GM12872 (cell line): ENCODE measurements around the gene CAMK1D.

Experiments used
- TF ChIP-seq, protein P1 (sequence below): IDR thresholded peaks from 3 replicates; pipeline ENCODE4 v1.5.1; 2011; ENCODE audit warnings: low read depth, mild to moderate bottlenecking, low read length, moderate library complexity; ENCODE audit not compliant: insufficient read depth

The CAMK1D gene

DNA sequence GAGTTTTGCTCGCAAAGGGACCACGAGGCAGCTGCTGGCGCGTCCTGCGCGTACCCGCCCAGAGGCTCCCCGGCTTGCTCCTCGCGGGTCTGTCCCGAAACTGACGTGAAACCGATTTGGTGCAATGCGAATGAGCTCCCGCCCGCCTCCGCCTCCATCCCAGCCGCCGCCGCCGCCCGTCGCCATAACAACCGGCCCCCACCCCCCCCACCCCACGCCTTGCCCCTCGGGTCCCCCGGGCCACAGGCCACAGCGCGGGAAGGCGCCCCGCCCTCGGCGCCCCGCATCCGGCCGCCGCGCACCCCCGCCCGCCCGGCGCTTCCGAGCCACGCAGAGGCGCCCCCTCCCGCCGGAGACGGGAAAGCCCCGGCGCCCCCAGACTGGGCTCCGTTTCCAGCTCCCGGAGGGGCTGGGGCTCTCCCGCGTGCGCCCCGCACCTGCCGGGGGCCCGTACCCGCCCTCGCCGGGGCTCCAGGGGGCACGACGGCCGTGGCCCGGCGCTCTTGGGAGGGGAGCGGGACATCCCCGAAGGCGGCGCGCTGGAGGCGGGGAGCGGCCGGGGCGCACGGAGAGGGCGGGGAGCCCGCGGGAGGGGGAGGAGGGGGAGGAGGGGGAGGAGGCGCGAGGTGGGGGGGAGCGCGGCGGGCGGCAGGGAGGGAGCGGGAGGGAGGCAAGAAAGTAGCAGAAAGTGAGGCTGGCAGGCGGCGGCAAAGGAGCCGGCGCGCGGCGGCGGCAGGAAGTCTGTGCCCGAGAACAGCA lies at the start of gene CAMK1D:
Gene CAMK1D (plus strand): TSS at position 678 of the 759 bp plus-strand sequence.
- TF ChIP-seq, protein P1, sequence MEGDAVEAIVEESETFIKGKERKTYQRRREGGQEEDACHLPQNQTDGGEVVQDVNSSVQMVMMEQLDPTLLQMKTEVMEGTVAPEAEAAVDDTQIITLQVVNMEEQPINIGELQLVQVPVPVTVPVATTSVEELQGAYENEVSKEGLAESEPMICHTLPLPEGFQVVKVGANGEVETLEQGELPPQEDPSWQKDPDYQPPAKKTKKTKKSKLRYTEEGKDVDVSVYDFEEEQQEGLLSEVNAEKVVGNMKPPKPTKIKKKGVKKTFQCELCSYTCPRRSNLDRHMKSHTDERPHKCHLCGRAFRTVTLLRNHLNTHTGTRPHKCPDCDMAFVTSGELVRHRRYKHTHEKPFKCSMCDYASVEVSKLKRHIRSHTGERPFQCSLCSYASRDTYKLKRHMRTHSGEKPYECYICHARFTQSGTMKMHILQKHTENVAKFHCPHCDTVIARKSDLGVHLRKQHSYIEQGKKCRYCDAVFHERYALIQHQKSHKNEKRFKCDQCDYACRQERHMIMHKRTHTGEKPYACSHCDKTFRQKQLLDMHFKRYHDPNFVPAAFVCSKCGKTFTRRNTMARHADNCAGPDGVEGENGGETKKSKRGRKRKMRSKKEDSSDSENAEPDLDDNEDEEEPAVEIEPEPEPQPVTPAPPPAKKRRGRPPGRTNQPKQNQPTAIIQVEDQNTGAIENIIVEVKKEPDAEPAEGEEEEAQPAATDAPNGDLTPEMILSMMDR = 0 out of 3 replicates have a peak, but pooled peaks have one; percentile 34

DNA sequence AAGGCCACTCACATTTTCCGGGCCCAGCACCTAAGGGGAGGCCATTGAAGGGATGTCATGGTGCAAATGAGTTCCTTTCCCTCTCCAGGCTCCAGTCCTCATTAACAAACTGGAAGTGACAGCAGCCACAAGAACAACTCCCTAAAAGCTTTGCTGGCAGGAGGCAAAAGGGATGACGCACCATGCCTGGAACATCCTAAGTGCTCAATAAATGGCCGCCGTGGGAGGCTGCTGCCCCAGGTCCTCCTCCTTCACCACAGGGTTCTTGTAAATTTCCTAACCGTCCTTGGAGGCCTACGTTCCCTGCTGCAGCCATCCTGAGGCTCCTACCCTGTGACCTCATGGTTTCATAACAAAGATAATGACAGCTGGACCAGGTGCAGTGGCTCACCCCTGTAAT lies 41.3 kb upstream of the CAMK1D start:
- TF ChIP-seq, protein P1 = no peak

DNA sequence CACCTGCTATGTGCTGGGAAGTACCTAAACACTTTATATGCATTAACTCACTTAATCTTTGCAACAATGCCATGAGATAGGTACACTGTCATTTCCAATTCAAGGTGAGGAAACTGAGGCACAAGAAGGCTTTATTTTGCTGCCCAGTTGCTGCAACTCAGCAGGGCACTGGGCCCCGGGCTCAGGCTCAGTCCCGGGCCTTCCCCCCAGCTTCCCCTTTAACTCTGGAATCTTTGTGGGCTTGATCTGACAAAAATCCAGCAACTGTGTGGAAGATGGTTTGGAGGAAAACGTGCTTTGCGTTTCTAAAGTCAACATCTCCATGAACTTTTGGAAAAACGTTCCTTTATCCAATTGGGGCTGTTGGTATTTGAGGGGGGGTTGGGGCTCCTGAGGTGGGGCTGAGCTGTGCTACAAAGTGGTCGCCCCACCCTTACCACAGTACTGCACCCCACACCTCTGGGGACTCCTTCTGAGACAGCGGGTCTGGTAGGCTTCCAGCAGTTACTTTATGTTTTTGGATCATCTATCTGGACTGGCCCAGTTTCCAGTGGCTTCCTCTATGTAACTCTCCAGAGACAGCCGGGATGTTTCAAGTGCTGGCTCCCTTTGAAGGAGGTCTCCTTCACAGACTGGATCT lies 40.5 kb upstream of the CAMK1D start:
- TF ChIP-seq, protein P1 = no peak

DNA sequence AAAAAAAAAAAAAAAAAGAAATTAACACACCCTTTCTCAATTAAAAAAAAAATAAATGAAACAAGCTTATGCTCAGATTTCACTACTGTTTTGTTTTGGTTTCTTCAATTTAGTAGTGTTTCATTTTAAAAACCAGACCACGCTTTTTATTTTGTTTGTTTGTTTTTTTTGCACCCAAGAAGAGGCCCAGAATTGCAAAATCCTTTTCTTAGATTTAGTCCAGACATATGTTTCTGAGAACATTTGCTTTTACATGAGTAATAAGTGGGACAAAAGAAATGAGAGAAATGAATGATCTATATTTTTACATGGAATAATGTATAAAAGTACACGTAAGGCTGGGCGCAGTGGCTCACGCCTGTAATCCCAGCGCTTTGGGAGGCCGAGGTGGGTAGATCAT lies 34.5 kb upstream of the CAMK1D start:
- TF ChIP-seq, protein P1 = no peak

DNA sequence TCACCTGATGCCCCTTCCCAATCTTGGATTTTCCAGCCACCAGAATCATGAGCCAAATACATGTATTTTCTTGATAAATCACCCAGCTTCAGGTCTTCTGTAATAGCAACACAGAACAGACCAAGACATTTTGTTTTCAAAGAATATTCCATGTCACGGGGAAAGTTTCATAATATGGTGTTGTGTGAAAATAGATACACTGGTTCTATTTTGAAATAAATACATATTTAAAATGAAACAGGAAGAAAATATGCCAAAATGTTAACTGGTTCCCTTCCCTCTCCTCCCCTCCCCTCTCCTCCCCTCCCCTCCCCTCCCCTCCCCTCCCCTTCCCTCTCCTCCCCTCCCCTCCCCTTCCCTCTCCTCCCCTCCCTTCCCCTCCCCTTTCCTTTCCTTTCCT lies 30.3 kb upstream of the CAMK1D start:
- TF ChIP-seq, protein P1 = no peak

DNA sequence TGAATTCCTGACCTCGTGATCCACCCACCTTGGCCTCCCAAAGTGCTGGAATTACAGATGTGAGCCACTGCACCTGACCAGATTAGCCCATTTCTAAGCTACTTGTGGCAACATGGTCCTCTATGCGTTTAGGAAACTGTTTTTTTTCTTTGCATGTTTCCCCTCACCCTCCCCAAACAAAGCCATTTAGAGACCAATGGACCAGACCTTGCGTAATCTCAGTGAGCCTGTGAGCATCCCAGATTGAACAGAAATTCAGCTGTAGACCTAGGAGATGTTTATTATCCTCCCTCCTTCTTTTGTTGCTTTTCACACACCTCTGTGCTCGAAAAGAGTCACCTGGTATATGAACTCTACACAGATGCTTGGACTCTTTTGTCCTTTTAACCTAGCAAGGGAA lies 28.5 kb upstream of the CAMK1D start:
- TF ChIP-seq, protein P1 = no peak

DNA sequence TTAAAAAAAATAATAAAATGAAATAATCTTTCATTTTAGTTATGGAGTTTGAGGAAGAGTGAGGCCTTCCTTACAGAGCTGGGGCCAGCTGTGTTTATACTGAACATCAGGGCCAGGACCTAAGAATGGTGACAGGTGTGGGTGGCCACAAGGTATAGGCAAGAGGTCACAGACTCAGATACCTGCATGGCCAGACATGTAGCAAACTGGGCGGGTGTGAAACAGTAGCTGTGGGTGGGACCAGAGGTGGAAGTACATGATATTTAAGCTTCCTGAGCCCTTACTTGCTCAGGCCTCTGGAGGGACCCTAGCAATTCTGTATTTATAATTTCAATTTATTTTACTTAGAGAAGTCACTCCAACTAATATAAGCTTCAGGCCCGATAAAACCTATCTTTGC lies 27.7 kb upstream of the CAMK1D start:
- TF ChIP-seq, protein P1 = no peak
